GM10266 (cell line): Measurements from ENCODE around the gene TAP2.
A peak's percentile ranks its signal among the peaks of the same experiment; 100 is the strongest.
"Not testable (repeated sequence)": the region's sequence is repeated elsewhere in the genome, so short reads cannot be mapped to it uniquely, and the experiment has no call there.

Source experiments
- DNase-seq: peaks from one replicate; pipeline ENCODE4 v3.0.0; 2012; ENCODE audit errors: extremely low spot score
- TF ChIP-seq, protein P1 (sequence below): IDR thresholded peaks from 2 replicates; pipeline ENCODE4 v1.5.1; 2012; ENCODE audit warnings: mild to moderate bottlenecking, low read depth; ENCODE audit not compliant: control insufficient read depth, insufficient read depth; ENCODE audit errors: missing control alignments

Gene TAP2

DNA sequence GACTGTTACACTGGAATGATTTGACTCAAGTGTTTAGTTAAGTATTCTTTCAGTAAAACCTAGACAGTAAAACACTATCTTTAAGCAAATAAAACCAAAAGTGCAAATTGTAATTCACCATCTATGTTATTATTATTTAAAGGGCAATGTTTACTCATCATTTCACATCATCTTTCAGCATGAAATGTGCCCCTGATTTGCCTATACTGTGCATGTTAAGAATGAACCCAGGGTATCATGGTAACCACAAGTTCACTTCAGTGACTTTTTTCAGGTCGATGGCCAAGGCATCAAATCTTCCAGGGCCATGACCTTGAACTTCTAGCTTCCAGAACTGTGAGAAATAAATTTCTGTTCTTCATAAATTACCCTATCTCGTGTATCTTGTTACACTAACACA lies 19.7 kb downstream of the TAP2 start:
- DNase-seq: no peak
- TF ChIP-seq, protein P1, sequence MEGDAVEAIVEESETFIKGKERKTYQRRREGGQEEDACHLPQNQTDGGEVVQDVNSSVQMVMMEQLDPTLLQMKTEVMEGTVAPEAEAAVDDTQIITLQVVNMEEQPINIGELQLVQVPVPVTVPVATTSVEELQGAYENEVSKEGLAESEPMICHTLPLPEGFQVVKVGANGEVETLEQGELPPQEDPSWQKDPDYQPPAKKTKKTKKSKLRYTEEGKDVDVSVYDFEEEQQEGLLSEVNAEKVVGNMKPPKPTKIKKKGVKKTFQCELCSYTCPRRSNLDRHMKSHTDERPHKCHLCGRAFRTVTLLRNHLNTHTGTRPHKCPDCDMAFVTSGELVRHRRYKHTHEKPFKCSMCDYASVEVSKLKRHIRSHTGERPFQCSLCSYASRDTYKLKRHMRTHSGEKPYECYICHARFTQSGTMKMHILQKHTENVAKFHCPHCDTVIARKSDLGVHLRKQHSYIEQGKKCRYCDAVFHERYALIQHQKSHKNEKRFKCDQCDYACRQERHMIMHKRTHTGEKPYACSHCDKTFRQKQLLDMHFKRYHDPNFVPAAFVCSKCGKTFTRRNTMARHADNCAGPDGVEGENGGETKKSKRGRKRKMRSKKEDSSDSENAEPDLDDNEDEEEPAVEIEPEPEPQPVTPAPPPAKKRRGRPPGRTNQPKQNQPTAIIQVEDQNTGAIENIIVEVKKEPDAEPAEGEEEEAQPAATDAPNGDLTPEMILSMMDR: no peak

DNA sequence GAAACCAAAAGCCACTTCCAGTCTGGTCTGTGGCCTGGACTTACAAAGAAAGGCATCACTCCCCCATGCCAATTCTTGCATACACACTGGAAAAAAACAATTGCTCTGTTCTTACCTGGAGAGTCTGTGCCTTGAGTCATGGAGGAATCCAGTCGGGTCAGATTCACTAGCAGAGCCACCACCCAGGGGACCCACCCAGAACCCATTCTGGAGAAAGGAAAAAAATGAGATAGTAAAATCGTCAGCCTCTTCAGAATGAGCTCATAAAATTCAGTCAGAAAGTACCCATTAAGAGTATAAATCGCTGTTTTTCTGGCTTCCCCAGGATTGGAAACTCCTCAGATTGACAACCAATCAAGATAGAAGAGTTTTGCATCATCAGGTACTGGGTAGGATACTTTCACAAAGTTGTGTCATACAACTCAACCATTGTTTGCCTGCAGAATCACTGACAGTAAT lies 21.8 kb downstream of the TAP2 start, which contains the start of gene HLA-DOB:
Gene HLA-DOB, minus strand, starts transcription at position 257 of the 459 bp plus-strand sequence. Its CDS starts 51 bp downstream, at position 206.
- TF ChIP-seq, protein P1: no peak
- DNase-seq: peak; percentile 83

DNA sequence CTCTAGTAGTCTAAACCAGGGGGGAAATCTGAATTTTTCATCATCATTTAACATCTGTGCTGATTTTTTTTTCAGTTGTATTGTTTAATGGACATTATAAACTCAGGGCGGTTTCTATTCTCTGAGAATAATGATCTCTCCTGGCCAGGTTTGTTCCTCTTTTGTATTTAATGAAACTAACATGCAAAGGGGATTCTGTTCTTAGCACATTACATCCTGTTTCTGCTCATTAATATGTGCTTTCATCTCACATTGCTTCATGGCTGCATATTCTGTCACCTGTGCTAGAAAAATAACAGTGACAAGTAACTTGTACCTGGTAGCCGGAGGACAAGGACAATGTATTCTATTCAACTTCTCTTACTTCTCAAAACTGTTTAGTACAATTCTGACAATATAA lies 22.5 kb downstream of the TAP2 start:
- DNase-seq: peak; percentile 58

DNA sequence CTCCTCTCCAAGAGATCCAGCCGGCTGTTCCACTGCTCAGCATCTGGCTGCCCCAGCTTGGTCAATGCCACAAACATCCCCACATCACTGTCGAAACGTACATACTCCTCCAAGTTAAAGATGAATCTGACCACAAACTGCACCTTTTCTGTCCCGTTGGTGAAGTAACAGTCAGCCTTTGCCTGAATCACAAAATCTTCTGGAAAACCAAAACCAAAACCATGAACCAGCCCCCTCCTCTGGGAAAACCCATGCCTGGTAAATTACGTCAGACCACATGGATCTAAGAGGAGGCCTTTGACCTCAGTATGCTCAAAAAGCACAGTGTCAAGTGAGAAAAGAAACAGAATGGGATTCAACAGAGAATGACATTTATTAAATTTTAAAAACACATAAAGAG lies 23.4 kb downstream of the TAP2 start:
- TF ChIP-seq, protein P1: no peak
- DNase-seq: no peak

More for the DNA sequence above, 22.5 kb downstream of the TAP2 start:
- TF ChIP-seq, protein P1: peak; percentile 1

DNA sequence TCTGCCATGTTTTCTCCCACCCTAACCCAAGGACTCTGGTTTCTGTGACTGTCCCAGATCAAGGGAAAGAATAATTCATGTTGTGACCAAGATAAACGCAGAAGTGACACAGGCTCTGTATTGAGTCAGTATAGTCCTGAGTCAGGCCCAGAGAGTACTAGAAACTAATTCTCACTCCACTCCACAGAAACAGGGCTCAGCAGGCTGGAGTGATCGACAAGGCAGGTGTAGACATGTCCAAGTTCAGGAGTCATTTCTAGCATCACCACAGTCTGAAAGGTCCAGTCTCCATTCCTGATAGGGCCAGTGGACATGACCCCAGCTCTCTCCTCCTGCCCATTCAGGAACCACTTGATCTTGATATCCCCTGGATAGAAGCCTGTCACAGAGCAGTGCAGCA lies 24.4 kb downstream of the TAP2 start:
- TF ChIP-seq, protein P1: no peak
- DNase-seq: no peak

DNA sequence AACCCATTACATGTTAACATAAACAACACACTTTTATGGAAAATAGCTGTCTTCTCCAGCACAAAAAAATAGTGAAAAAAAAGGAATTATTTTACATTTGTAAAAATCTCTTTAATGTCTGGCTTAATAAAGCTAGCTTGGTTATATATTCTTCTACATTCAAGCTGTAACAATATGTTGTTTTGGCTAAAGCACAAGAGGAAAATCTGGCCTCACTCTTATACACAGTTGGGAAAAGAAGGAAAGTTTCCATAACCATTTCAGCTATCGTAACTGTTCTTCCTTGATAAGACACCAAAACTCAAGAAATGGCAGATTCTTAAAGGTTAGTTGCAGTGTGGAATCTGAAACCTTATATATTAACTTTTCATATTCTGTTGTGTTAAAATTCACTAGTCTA lies 29.4 kb downstream of the TAP2 start:
- TF ChIP-seq, protein P1: no peak
- DNase-seq: no peak

DNA sequence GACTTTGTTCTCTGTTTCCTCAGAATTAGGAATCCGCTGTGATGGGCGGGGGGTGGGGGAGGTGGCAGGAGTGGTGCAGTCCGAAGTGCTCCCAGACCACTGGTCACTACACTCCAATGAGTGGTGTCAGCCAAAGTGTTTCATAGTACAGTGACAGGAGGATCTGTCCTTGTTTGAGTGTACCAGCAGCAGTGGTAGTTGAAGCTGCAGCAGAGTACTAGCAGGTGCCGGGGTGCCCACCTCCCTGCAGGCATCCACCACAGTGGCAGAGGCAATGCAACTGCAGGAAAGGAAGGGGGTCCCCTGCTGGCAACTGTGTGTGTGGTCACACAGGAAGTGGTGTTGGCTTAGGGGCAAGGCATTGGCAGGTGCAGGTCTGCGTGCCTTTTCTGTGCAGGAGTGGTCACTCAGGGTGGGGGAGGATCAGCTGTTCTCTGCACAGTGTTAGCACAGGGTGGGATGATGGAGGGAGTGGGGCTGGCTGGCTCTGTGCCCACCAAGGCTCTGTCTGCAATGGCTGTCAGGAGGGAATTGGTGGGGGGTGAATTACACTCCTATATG lies 31.4 kb downstream of the TAP2 start:
- TF ChIP-seq, protein P1: no peak
- DNase-seq: no peak

DNA sequence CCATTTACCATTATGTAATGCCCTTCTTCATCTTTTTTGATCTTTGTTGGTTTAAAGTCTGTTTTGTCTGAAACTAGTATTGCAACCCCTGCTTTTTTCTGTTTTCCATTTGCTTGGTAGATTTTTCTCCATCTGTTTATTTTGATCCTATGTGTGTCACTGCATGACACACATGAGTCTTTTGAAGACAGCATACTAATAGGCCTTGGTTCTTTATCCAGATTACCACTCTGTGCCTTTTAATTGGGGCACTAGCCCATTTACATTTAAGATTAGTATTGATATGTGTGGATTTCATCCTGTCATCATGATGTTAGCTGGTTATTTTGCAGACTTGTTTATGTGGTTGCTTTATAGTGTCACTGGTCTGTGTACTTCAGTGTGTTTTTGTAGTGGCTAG lies 33.1 kb downstream of the TAP2 start:
- not testable (repeated sequence) for DNase-seq
